Peyer's patch (tissue), 4 donors: ENCODE measurements around the gene CCDC88C.

Experiments used
- POLR2A ChIP-seq, 2 donors: fragments of 450-650 bp; IDR thresholded peaks; one replicate each; pipeline ENCODE4 v1.5.1; 2017; ENCODE audit warnings: antibody characterized with exemption in 2 of 2, mild to moderate bottlenecking in 2 of 2, moderate library complexity in 2 of 2
- TF ChIP-seq, protein P1 (sequence below), 6 experiments: fragments of 450-650 bp in 4 of 6; fragments of 200-600 bp in 2 of 6; sonication (generic) in 1 of 6; IDR thresholded peaks; one replicate each; pipeline ENCODE4 v1.5.1; 2017 to 2019; ENCODE audit warnings: antibody characterized with exemption in 6 of 6, mild to moderate bottlenecking in 3 of 6, moderate library complexity in 1 of 6

DNA sequence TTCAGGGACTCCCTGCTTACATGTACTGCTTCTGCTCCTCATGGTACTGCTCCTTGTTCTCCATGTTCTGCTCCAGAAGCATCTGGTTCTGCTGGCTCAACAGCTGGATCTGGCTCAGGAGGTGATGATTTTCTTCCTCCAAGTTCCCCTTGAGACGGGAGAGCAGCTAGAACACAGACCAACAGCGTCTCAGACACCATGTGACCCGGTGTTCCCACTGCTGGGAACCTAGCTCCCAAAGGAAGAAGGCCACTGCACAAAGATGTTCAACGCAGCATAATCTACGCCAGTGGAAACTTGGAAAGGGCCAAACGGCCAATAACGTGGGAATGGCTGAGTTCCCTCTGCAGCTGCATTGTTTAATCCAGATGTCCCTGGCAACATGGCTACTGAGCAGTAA lies 123.5 kb downstream of the CCDC88C start:
- no peak for TF ChIP-seq POLR2A (IDR thresholded peaks at IDR 0.05)
- TF ChIP-seq, protein P1, sequence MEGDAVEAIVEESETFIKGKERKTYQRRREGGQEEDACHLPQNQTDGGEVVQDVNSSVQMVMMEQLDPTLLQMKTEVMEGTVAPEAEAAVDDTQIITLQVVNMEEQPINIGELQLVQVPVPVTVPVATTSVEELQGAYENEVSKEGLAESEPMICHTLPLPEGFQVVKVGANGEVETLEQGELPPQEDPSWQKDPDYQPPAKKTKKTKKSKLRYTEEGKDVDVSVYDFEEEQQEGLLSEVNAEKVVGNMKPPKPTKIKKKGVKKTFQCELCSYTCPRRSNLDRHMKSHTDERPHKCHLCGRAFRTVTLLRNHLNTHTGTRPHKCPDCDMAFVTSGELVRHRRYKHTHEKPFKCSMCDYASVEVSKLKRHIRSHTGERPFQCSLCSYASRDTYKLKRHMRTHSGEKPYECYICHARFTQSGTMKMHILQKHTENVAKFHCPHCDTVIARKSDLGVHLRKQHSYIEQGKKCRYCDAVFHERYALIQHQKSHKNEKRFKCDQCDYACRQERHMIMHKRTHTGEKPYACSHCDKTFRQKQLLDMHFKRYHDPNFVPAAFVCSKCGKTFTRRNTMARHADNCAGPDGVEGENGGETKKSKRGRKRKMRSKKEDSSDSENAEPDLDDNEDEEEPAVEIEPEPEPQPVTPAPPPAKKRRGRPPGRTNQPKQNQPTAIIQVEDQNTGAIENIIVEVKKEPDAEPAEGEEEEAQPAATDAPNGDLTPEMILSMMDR (IDR thresholded peaks at IDR 0.05), result no peak
